Hypothalamus (tissue), 51 donors: ENCODE data around the gene TRIM10.

Source experiments
- DNase-seq, 51 donors: peaks; one replicate each; lab custom pipeline; 2025; lab: John Stamatoyannopoulos, UW

Gene TRIM10, protein sequence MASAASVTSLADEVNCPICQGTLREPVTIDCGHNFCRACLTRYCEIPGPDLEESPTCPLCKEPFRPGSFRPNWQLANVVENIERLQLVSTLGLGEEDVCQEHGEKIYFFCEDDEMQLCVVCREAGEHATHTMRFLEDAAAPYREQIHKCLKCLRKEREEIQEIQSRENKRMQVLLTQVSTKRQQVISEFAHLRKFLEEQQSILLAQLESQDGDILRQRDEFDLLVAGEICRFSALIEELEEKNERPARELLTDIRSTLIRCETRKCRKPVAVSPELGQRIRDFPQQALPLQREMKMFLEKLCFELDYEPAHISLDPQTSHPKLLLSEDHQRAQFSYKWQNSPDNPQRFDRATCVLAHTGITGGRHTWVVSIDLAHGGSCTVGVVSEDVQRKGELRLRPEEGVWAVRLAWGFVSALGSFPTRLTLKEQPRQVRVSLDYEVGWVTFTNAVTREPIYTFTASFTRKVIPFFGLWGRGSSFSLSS

DNA sequence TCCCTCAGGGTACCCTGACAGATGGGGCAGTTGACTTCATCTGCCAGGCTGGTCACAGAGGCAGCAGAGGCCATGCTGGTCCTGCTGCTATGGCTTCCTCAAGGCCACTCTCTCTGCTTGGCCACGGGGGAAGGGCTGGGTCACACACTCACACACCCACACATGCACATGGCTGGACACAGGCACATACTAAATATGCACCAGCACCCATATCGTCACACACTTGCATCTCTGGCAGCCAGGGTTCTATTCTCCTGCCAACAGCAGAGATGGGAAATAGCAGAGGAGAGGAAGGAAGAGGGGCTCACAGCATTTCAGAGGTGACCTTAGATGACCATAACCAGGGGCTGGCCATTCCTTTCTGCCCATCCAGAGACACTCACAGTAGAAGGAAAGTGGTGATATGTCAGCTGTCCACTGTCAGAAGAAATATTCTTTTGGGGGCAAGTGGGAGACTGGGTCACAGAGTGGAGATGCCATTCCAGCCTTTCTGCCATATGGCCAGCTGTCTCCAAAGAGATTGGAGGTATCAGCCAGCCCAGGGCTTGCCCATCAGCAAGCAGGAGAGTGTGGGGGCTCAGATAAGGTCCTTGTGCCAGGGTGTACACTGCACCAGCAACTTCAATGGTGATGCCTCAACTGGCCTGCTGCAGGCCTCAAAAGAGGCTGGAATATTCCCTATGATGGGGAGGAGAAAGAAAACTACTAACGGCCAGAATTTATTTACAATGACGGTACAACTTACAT is at the start of gene TRIM10:
Gene TRIM10, minus strand, starts transcription at position 427 of the 747 bp plus-strand sequence. Its CDS starts 353 bp downstream, at position 74.
- DNase-seq = no peak

DNA sequence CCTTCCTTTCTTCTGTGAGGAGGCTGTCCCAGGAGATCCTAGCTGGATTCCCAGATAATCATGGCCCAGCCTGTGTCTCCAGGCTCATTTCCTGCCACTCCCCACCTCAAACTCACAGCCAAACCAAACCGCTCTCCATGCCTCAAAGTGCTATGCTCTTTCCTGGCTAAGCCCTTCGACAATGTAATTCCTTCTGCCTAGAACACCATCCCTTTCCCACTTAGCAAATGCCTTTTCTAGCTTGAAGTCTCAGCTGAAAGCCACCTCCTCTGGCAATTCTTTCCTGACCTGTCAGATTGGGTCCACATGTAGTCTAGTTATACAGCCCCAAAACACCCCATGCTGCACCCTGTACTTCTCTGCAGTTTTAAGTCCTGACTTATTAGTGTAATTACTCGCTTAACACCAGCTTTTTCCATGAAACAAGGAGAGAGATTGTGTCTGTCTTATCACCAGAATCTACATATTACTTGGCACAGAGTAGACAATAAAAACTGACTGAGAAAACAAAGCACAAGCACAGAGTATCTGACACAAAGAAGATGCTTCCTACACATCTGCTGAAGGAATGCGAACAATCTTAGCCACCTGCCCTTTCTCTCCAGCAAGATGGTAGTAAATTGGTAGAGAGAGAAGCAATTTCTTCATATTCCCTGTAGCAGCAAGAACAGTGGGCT is 46.7 kb upstream of the TRIM10 start:
- DNase-seq = no peak

DNA sequence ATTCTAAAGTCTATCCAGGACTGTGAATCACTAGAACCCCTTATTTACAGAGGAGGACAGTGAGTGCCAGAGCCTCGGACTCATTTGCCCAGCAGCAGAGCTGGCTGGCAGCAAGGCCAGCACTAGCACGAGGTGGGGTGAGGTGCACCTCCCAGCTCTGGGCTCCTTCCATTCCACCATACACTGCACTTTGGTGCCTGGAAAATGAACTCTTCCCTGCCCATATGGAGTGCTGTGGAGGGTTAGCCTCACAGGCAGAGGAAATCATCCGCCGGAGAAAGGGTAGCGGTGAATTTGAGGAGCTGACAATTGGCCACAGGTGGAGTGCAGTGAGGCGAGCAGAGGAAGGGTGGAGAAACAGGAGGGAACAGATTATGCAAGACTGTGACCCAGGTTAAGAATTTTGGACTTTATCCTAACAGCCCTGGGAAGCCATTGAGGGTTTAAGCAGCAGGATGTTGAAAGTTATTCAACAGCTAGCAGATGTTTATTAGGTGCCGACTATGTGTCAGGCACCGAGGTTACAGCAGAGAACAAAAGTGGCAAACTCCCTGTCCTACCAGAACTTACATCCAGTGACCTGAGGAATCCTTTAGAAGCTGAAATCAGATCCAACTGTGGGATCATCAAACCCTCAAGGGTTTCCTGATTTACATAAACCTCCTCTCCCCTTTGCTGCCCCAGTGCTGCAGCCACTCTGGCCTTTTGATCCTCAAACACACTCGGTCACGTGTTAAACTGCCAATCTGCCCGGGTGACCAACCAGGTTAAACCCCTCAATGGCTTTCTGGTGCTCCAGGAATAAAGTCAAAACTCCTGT is 46.0 kb upstream of the TRIM10 start:
- peak in 1 of 51 donors; percentile 2 for DNase-seq

DNA sequence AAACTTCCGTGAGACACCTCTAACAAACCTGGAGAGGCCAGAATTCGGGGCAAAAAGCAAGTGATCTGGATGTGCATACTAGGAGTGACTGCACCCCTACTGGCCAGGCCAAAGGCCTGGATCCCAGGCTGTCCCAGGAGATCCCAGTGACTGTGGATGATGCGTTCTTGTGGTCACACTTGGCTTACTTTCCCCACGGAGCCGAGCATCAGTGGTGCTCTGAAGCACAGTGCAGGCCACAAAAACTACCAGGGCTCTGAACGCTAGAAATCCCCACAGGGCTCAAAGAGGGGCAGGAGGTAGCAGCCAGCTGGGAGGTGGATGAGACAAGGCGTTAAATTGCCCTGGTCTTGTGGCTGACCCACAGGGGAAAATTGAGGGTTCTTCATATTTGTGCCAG is 45.1 kb upstream of the TRIM10 start:
- DNase-seq = no peak

DNA sequence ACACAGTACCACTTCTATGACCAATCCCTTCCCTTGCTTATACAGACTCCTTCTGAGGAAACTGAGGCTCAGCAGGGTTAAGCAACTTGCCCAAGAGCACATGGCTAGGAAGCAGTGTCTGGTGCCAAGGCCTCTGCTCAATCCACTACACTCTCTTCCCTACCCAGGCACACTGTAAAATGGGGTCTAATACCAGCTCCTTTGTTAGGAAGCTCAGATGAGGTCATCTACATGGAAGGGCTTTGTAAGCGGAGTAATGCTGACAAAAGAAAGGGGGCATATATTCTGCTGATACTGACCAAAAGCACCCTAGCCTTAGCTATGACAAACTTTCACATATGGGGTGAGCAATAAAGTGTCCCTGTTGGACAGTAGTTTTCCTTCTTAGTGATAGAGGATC is 43.1 kb upstream of the TRIM10 start:
- DNase-seq = no peak

DNA sequence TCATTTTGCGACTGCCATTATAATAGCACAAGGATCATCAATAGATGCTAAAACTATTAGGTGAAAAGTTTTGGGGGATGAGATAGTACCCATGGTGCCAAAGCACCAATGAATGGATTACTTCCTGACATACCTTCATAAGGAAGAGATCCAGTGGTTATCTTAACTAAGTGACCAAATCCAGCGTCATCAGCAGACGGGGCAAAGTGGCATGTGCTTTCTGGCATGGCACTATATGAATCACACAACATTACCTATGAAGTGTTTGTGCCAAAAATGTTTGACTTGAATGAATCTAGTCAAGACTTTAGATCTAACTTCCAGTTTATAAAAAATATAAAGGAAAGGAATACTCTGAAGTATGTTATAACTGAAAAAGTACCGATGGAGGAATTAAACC is 41.4 kb upstream of the TRIM10 start:
- no peak for DNase-seq

DNA sequence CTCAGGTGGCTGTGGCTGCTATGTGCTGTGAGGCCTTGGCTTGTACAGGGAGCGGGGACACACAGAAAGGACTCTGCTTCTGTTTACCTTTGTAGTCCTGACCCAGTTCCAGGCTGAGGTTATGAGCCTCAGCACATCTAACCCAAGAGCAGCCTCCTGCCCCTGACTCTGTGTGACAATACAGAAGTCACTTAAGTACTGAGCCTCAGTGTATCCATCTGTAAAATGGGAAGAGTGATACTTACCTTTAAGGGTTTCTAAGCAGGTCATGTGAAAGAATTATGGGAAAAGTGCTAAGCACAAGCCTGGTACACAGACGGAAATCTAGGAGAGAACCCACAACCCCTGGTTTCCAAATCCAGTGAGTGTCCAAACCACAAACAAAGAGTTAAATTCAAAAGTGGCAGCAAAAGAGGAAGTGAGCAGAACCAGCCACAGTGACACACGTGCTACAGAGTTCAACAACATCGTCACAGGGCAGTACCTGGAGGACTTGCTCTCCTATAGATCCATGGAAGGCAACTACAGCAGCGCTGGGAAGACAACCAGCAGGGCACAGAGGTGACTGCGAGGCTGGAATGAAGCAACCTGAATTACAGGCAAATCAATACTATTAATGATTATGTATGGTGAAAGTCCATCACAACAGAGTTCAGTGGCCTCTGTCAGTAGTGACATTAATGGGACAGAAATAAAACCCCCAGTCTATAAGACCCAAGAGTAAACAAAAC is 39.7 kb upstream of the TRIM10 start:
- DNase-seq = no peak

DNA sequence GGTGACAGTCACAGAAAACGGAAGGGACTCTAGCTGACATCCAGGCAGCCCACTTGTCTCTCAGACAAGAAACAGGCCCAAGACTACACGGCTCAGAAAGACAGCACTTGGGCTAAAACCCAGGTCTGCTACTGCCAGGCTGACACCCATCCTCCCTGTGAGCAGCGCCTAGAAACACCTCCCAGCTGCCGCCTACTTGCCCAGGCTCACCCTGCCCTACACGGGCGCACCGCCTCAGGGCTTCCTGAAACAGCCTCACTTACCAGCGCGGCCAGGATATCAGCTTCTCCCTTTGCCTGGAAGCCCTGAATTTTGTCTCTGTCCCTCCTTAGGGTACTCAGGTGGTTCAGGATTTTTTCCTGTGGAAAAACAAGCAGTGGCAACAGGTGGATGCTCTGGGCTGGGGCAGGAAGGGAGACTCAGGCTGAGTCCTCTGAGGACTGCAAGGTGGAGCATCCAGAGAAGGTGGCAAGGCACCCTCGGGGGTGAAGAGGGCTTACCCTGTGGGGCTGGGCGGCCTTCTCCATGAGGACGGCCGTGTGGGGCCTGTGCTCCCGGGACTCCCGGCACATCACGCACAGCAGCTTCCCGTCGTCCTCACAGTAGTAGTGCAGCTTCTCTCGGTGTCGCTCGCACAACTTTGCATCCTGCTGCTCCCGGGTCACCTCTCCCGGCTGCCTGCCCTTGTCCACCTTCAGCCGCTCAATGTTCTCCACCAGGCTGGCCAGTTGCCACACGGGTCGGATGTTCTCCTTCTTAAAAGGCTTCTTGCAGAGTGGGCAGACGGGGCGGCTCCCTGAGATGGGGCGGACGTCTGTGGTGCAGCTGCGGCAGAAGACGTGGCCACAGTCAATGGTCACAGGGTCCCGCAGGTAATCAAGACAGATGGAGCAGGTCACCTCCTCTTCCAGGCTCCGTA is 37.4 kb upstream of the TRIM10 start:
- DNase-seq = no peak

DNA sequence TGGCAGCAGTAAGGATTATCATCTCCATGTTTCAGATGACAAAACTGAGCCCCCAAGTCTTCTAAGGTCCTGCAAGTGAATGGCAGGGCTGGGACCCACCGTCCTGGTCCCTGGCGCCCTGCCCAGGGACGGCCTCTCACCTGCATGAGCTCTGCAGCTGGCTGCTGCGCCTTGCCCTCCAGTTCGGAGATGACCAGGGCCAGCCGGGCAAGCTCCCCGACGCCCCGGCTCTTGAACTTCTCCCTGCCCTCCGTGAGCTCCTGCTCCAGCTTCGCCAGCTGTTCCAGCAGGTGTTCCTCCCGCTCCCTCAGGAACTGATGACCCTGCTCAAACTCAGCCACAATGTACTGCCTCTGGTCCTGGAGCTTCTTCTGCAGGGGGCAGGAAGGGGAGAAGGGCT is 35.4 kb upstream of the TRIM10 start:
- no peak for DNase-seq

DNA sequence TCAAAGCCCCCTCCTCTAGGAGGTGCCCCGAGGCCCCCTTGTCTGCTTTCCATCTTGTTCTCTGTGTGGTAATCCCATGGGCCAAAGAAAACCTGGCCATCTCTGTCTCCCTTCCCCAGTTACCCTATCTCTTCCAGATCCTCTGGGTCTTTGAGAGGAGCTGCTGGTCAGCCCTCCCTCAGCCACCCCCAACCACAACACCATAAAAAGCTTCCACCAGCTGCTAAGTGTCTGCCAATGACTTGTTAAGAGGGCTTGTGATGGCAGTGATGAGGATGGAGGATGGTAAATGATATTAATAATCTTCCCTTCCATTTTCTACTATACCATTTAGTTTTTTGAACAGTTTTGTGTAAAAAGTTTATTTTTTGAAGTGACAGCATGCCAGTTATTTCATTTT is 34.9 kb upstream of the TRIM10 start:
- DNase-seq = no peak

DNA sequence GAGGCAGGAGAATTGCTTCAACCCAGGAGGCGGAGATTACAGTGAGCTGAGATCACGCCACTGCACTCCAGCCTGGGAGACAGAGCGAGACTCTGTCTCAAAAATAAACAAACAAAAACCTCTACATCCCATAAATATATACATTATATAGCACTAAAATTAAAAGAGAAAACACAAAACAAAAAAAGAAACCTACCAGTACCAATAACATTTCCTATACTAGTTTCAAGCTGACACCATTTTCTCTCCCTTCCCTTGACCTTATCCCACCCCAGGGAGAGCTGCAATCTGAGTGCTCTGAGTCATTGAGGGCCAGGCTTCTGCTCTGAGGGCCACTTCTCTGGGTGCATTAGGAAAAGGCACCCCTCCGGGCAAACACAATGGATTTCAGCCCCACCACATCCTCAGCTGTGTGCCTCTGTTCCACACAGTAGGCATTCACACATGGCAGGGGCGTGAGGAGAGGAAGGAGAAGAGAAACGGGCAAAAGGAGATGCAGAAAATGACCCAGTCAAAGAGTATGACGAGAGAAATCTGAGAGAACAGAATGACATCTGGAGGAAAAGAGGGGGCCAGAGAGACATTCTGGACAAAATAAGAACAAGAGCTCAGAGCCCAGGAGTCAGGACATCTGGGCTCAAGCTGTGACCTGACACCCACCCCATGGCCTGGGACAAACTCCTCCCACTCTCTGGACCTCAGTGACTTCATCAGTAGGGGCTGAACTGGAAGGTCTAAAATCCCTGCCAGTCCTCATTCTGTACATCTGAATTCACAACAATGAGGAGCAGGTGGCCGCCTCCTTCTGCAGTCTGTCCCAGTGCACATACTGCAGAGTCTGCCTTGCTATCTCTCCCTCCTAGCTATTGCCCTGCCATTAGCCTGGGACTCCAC is 34.0 kb upstream of the TRIM10 start:
- DNase-seq = no peak

DNA sequence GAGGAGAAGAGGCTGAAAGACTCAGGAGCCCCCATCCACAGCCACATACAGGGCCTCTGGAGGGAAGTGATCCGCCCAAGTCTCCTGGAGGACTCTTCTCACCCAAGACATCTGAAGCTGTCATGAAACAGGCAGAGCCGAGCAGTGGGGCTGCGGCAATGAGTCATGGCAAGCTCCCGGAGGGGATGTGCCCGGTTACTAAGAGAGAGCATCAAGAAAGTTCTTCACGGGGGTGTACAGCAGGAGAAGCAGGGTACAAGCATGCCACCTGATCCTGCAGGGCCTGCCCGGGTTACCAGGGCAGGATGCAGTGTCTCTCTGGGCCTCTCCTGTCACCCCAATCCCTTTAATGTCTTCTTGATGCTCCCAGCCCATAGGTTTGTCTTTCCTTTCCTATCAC is 31.1 kb upstream of the TRIM10 start:
- peak in 1 of 51 donors; percentile 19 for DNase-seq

DNA sequence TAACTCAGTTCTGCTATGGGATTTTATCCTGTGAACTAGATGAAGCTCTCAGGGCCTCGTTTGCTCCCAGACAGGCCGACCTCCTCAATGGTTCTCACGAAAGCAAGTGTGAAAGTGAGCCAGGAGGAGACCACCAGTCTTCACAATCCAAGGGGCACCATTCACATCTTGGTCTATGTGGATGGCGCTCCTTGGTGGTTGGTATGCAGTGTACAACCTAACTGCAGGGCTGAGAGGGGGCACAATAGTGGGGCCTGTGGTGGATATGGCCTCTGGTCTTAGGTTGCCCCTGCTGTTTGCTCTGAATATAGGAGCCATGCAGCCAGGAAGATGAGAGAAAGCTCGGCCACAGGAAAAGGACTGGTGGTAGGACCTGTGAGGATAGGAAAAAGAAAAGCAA is 27.5 kb upstream of the TRIM10 start:
- no peak for DNase-seq

DNA sequence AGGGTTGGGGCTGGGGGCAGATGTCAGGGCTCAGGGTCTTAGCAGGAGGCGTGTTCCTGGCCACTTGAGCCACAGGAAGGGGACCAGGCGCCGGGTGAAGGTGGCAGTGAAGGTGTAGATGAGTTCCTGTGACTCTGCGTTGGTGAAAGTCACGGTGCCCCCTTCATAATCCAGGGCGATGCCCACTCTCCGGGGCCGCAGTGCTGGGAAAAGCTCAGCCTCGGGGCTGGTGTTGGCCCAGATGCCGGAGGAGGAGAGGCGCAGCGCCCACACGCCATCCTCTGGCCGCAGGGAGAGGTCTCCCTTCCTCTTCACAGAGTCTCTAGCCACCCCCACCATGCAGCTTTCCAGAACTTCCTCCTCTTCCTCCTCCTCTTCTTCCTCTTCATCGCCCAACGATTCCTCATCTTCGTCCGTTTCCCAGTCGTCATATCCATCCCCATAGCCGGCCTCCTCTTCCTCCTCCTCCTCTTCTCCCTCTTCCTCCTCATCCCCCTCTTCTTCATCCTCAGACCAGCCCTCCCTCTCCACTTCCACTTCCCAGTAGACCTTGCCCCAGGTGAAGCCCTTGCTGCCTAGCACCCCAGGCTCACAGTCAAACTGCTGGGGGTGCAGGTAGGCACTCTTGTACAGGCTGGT is 25.0 kb upstream of the TRIM10 start:
- no peak for DNase-seq

DNA sequence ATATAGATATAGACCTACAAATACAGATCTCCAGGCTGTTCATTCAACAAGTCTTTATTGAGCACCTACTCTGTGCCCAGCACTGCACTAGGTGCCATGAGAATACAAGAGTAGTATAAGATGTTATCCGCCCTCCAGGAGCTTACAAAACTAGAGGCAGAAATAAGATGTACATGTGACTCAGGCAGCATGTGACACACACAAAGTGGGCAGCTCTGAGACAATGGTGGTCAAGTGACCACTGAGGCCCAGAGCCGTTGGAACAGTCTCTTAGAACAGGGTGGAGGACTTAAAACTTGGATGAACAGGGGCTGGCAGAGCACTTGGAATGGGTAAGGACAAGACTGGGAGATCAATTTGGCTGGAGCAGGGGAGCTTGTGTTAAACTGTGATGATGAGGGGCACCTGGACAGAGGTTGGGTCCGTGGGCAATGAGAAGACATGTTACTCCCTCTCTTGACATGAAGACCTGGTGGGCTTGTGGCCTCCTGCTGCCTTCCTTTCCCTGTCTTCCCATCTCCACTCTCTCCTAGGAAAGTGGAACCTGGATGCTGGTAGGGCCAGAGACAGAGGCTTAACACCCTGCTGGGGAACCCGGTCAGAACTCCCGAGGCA is 23.5 kb upstream of the TRIM10 start:
- DNase-seq = no peak

DNA sequence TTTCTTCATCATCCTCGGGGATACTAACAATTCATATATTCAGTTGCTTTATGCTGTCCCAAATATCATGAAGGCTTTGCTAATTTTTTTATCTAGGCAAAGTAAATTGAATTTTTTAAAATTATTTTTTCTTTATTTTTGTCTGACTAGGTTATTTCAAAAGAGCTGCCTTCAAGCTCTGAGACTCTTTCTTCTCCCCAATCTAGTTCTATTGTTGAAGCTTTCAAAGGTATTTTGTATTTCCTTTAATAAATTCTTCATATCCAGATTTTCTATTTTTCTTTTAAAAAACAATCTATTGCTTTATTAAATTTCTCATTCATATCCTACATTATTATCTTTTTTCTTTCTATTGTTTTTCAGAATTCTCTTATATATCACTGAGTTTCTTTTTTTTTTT is 19.1 kb upstream of the TRIM10 start:
- no peak for DNase-seq

DNA sequence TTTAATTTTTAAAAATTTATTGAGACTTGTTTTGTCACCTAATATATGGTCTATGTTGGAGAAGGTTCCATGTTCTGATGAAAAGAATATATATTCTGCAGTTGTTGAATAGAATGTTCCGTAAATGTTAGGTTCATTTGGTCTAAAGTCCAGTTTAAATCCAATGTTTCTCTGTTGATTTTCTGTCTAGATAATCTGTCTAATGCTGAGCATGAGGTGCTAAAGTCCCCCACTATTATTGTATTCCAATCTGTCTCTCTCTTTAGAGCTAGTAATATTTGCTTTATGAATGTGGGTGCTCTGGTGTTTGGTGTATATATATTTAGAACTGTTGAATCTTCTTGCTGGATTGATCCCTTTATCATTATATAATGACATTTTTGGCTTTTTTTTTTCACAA is 17.8 kb upstream of the TRIM10 start:
- no peak for DNase-seq
